HepG2 (cell line): ENCODE measurements around the gene DOHH. TPM values are rescaled to one million over a fixed set of nuclear protein-coding genes. Genes with fewer than 3 reads are reported as not detected.

Experiments used
- ATAC-seq: fragments of 200-7000 bp; cut with Tn5 transposase; 3 replicates; pipeline ENCODE4 v1.9.1; 2020; ENCODE audit warnings: mild to moderate bottlenecking, moderate library complexity
- BruUV-seq: library from RNA; stranded (reverse); fragments of 400-500 nt; replicated peaks from 2 replicates; lab custom pipeline; 2021; lab: Mats Ljungman, UMichigan
- CTCF ChIA-PET: fragments of 300-600 bp; formaldehyde crosslinking; extraction: SDS; loops from one replicate; lab custom pipeline; 2021; ENCODE audit warnings: low total read pairs, inconsistent platforms, low intra/inter-chr PET ratio; lab: Yijun Ruan, JAX
- POLR2A ChIA-PET: fragments of 350-600 bp; sonication (Branson Sonifier 250); formaldehyde crosslinking; loops from one replicate; lab custom pipeline; 2020; ENCODE audit warnings: antibody characterized with exemption, inconsistent platforms; lab: Yijun Ruan, JAX
- DNase-seq: peaks from one replicate; pipeline ENCODE4 v3.0.0-alpha.2; 2015; ENCODE audit warnings: low spot score
- FAIRE-seq: peaks from 3 replicates; lab custom pipeline; 2011; peaks lifted over from hg19 to GRCh38; lab: Jason Lieb, UNC
- H2AFZ ChIP-seq: one replicate; pipeline ENCODE4 v1.6.1; 2011; ENCODE audit warnings: low read length, inconsistent platforms
- H3K27ac ChIP-seq: fragments of 300-600 bp; 3 replicates; pipeline ENCODE4 v1.8.0; 2011; ENCODE audit warnings: mixed run types, mild to moderate bottlenecking, mixed read lengths, low read length, inconsistent platforms; ENCODE audit not compliant: insufficient read depth; ENCODE audit errors: extremely low read length
- H3K27me3 ChIP-seq, 2 experiments: fragments of 200-600 bp in 1 of 2; 2 replicates in 1 of 2; 3 replicates in 1 of 2; pipeline versions ENCODE4 v1.6.0 to v1.8.0; 2011; ENCODE audit warnings: low read length in 2 of 2, mild to moderate bottlenecking in 2 of 2, moderate library complexity in 2 of 2, inconsistent platforms in 1 of 2; ENCODE audit not compliant: insufficient read depth in 2 of 2, control insufficient read depth in 1 of 2
- H3K36me3 ChIP-seq, 2 experiments: fragments of 200-600 bp in 1 of 2; replicated peaks in 1 of 2; 2 replicates in 1 of 2; 3 replicates in 1 of 2; pipeline versions ENCODE4 v1.5.1 to v1.8.0; 2011; ENCODE audit warnings: low read length in 2 of 2, inconsistent platforms in 1 of 2; ENCODE audit not compliant: insufficient read depth in 2 of 2, control insufficient read depth in 1 of 2
- H3K4me1 ChIP-seq: 2 replicates; pipeline ENCODE4 v1.5.1; 2012; ENCODE audit warnings: low read length, inconsistent platforms; ENCODE audit not compliant: insufficient read depth
- H3K4me2 ChIP-seq: 2 replicates; pipeline ENCODE4 v1.6.0; 2011; ENCODE audit warnings: low read depth, low read length, inconsistent platforms
- H3K4me3 ChIP-seq, 3 experiments: fragments of 200-600 bp in 1 of 3; sonication (generic), shearing (Covaris generic) in 1 of 3; replicated peaks in 1 of 3; 2 replicates each; pipeline ENCODE4 v1.5.1; 2011 to 2016; ENCODE audit warnings: low read length in 3 of 3, inconsistent platforms in 2 of 3, low read depth in 2 of 3, mild to moderate bottlenecking in 2 of 3, control low read depth in 1 of 3, mixed read lengths in 1 of 3; ENCODE audit not compliant: insufficient read depth in 1 of 3
- H3K79me2 ChIP-seq: one replicate; pipeline ENCODE4 v1.6.1; 2011; ENCODE audit warnings: low read length, inconsistent platforms; ENCODE audit not compliant: insufficient read depth
- H3K9ac ChIP-seq: 2 replicates; pipeline ENCODE4 v1.6.0; 2011; ENCODE audit warnings: mild to moderate bottlenecking, low read depth, low read length, inconsistent platforms; ENCODE audit not compliant: insufficient read depth
- H3K9me3 ChIP-seq: 2 replicates; pipeline ENCODE4 v1.5.1; 2012; ENCODE audit warnings: mild to moderate bottlenecking, low read length
- H4K20me1 ChIP-seq: 2 replicates; pipeline ENCODE4 v1.6.0; 2011; ENCODE audit warnings: inconsistent platforms, mild to moderate bottlenecking, low read length, moderate library complexity; ENCODE audit not compliant: insufficient read depth
- ATF4 ChIP-seq, 2 experiments: fragments of 450-650 bp in 1 of 2; sonication (generic) in 1 of 2; formaldehyde crosslinking; IDR thresholded peaks; 2 replicates each; pipeline versions ENCODE4 v1.5.0 to v1.8.0; 2020 to 2022; ENCODE audit warnings: mild to moderate bottlenecking in 1 of 2, missing genetic modification reagents in 1 of 2
- ATF5 ChIP-seq: sonication (generic); formaldehyde crosslinking; IDR thresholded peaks from 2 replicates; pipeline ENCODE4 v1.4.0; 2020; ENCODE audit warnings: mild to moderate bottlenecking, low read depth, missing genetic modification reagents
- CEBPG ChIP-seq: IDR thresholded peaks from 2 replicates; pipeline ENCODE4 v1.6.1; 2016
- DNMT3B ChIP-seq: conservative IDR thresholded peaks from 2 replicates; pipeline ENCODE4 v1.6.1; 2016; ENCODE audit warnings: missing biosample characterization, control low read depth
- FOXK2 ChIP-seq: fragments of 450-650 bp; IDR thresholded peaks from 2 replicates; pipeline ENCODE4 v1.6.1; 2016
- GTF2F1 ChIP-seq: fragments of 150-350 bp; IDR thresholded peaks from 2 replicates; pipeline ENCODE4 v1.6.1; 2014; ENCODE audit warnings: low read length
- HNF4A ChIP-seq: sonication (generic); formaldehyde crosslinking; IDR thresholded peaks from 2 replicates; pipeline ENCODE4 v1.4.0; 2020; ENCODE audit warnings: missing genetic modification reagents
- ISX ChIP-seq: sonication (generic); formaldehyde crosslinking; conservative IDR thresholded peaks from 2 replicates; pipeline ENCODE4 v1.5.0; 2020; ENCODE audit warnings: missing genetic modification reagents
- MXD1 ChIP-seq: sonication (generic); formaldehyde crosslinking; IDR thresholded peaks from 2 replicates; pipeline ENCODE4 v1.4.0; 2020; ENCODE audit warnings: mild to moderate bottlenecking, missing genetic modification reagents
- NCOA1 ChIP-seq: sonication (generic); formaldehyde crosslinking; IDR thresholded peaks from 2 replicates; pipeline ENCODE4 v1.9.0; 2021; ENCODE audit warnings: missing genetic modification reagents
- TBX2 ChIP-seq: sonication (generic); formaldehyde crosslinking; IDR thresholded peaks from 2 replicates; pipeline ENCODE4 v1.5.0; 2020; ENCODE audit warnings: missing genetic modification reagents, mild to moderate bottlenecking, borderline replicate concordance
- ZBTB3 ChIP-seq: sonication (generic); formaldehyde crosslinking; IDR thresholded peaks from 2 replicates; pipeline ENCODE4 v1.4.0; 2020; ENCODE audit warnings: low read depth, mild to moderate bottlenecking, moderate library complexity, missing genetic modification reagents, borderline replicate concordance
- ZMYM3 ChIP-seq: sonication (generic); formaldehyde crosslinking; IDR thresholded peaks from 2 replicates; pipeline ENCODE4 v1.5.1; 2020; ENCODE audit warnings: mild to moderate bottlenecking, missing genetic modification reagents
- ZNF17 ChIP-seq: sonication (generic); formaldehyde crosslinking; IDR thresholded peaks from 2 replicates; pipeline ENCODE4 v1.5.0; 2020; ENCODE audit warnings: mild to moderate bottlenecking, missing genetic modification reagents
- ZNF205 ChIP-seq: IDR thresholded peaks from 2 replicates; pipeline ENCODE4 v1.6.1; 2018; ENCODE audit warnings: missing biosample characterization, missing genetic modification reagents
- ZNF333 ChIP-seq: sonication (generic); formaldehyde crosslinking; IDR thresholded peaks from 2 replicates; pipeline ENCODE4 v1.4.0; 2020; ENCODE audit warnings: mild to moderate bottlenecking, missing genetic modification reagents, borderline replicate concordance
- ZNF580 ChIP-seq: IDR thresholded peaks from 2 replicates; pipeline ENCODE4 v1.6.1; 2016; ENCODE audit warnings: low read depth, borderline replicate concordance
- ZSCAN29 ChIP-seq: sonication (generic); formaldehyde crosslinking; conservative IDR thresholded peaks from 2 replicates; pipeline ENCODE4 v1.4.0; 2020; ENCODE audit warnings: mild to moderate bottlenecking, missing genetic modification reagents
- WGBS: methylation state at CpG from one replicate; pipeline ENCODE4 v1.1.6; 2017; ENCODE audit warnings: low lambda C conversion rate; 5-methylcytosine and 5-hydroxymethylcytosine counted together
- in situ Hi-C: cut with HindIII; loops from 2 replicates; pipeline ENCODE4 v1.10.0; 2017; ENCODE audit warnings: low pct_unique_long_range_greater_than_20kb; ENCODE audit not compliant: extremely low pct_ligation_motif_present
- intact Hi-C: fragments of 100-400 bp; cut with micrococcal nuclease; formaldehyde crosslinking; loops from one replicate; pipeline ENCODE4 v1.10.0; 2022; ENCODE audit not compliant: unreplicated experiment
- polyA plus RNA-seq, 8 experiments: library from polyadenylated mRNA; depleted of rRNA in 3 of 8; stranded (reverse) in 7 of 8; unstranded in 1 of 8; fragments of >200 nt; fragmentation: Illumina TruSeq in 4 of 8; extraction: Trizol in 4 of 8; gene quantifications; 2 replicates each; pipeline versions ENCODE4 v1.2.1 to v1.2.3, GENCODE V29; 2011 to 2016; ENCODE audit warnings: low read depth in 4 of 8, missing spikeins in 1 of 8, mixed read lengths in 1 of 8; ENCODE audit not compliant: insufficient read depth in 1 of 8
- total RNA-seq, 5 experiments: library from RNA; depleted of rRNA; stranded (reverse); fragments of >200 nt; fragmentation: Illumina TruSeq; extraction: Trizol; gene quantifications; 2 replicates each; pipeline ENCODE4 v1.2.3, GENCODE V29; 2016; ENCODE audit warnings: low read depth in 1 of 5

The DOHH gene
- total and polyA plus RNA-seq, 2 of the 13 experiments (the other 11 are each of a cell fraction or from before 2014, with no cell fraction given) = 3.5 to 13.7 TPM

- CTCF ChIA-PET = no interaction called here
- POLR2A ChIA-PET = no interaction called here
- no peaks in the 10 kb centered on the region for H3K79me2 ChIP-seq
- no peak for DNase-seq
- no peak for ATAC-seq
- no peak overlapping the region for H3K4me2 ChIP-seq
- peaks cover 13% of the 10 kb centered on the region for H3K4me1 ChIP-seq
- no peaks in the 10 kb centered on the region for H4K20me1 ChIP-seq
- H3K9me3 ChIP-seq = no peaks in the 10 kb centered on the region
- no peak overlapping the region for H3K9ac ChIP-seq
- no peaks in the 10 kb centered on the region for H3K27me3 ChIP-seq
- no peak for FAIRE-seq
- H3K27ac ChIP-seq = no peak overlapping the region
- 94% methylated on average over 4 of the region's 4 CpGs for WGBS
- no peak overlapping the region for H2AFZ ChIP-seq
- H3K36me3 ChIP-seq = no peaks in the 10 kb centered on the region
- in situ Hi-C loops = no loop called here
- TF ChIP-seq DNMT3B (CRISPR knock-in tag) (no peak), ZNF205 (CRISPR knock-in tag) (no peak), ZMYM3 (no peak)
- no TSS peak for BruUV-seq
- intact Hi-C loops = no loop called here
- no peak overlapping the region for H3K4me3 ChIP-seq
Measured at GRCh38 chr19:3475449-3475848, 25.0 kb downstream of the DOHH start.

- in situ Hi-C loops (loop anchor here (5.0 kb wide), 1 partner anchor 152 kb away; no protein-coding TSS in a partner anchor), intact Hi-C loops (loop anchor here (5.0 kb wide), 1 partner anchor 147 kb away; no protein-coding TSS in a partner anchor)
- H3K9me3 ChIP-seq = no peaks in the 10 kb centered on the region
- H3K79me2 ChIP-seq = no peaks in the 10 kb centered on the region
- H4K20me1 ChIP-seq = no peaks in the 10 kb centered on the region
- H3K27ac ChIP-seq = no peak overlapping the region
- POLR2A ChIA-PET = no interaction called here
- H3K4me2 ChIP-seq = no peak overlapping the region
- no peak overlapping the region for H3K9ac ChIP-seq
- WGBS = 86% methylated on average over 1 of the region's 2 CpGs
- DNase-seq (no peak), ATAC-seq (no peak), FAIRE-seq (no peak)
- H3K4me3 ChIP-seq = no peak overlapping the region
- TSS peak; percentile 88 for BruUV-seq
- CTCF ChIA-PET = interaction anchor here (6.0 kb wide), 1 partner anchor 149 kb away, joined by 48 read pairs; no protein-coding TSS in a partner anchor
- no peaks in the 10 kb centered on the region for H3K36me3 ChIP-seq
- H3K4me1 ChIP-seq = peaks cover 12% of the 10 kb centered on the region
- no peak overlapping the region for H2AFZ ChIP-seq
- H3K27me3 ChIP-seq = peaks cover 0 to 1% of the 10 kb centered on the region in 2 experiments; a peak in 1 of 5 replicates
- no peak for TF ChIP-seq ATF5 (CRISPR knock-in tag)
- no peak for TF ChIP-seq ZNF333
- TF ChIP-seq HNF4A (CRISPR knock-in tag) = no peak
- TF ChIP-seq ZNF17 (CRISPR knock-in tag) = no peak
- TF ChIP-seq GTF2F1 = no peak
- TF ChIP-seq FOXK2 = no peak
- TF ChIP-seq TBX2 = no peak
- TF ChIP-seq ZBTB3 (CRISPR knock-in tag) = no peak
- TF ChIP-seq CEBPG = no peak
- no peak for TF ChIP-seq ZSCAN29
- TF ChIP-seq NCOA1 = no peak
- no peak for TF ChIP-seq ATF4 (CRISPR knock-in tag; IDR thresholded peaks at IDR 0.05)
- TF ChIP-seq ISX (CRISPR knock-in tag) = no peak
- TF ChIP-seq ZNF580 (CRISPR knock-in tag) = no peak
- TF ChIP-seq MXD1 (CRISPR knock-in tag) = no peak
Measured at GRCh38 chr19:3474614-3475013, 25.9 kb downstream of the DOHH start.
